ENCODE results near the gene NTF4. TPM values are rescaled to one million over a fixed set of nuclear protein-coding genes. Genes with fewer than 3 reads are reported as not detected.

The NTF4 gene
- total and polyA plus RNA-seq, 2 of the 13 experiments (the other 11 are each of a cell fraction or from before 2014, with no cell fraction given) = not detected

DNA sequence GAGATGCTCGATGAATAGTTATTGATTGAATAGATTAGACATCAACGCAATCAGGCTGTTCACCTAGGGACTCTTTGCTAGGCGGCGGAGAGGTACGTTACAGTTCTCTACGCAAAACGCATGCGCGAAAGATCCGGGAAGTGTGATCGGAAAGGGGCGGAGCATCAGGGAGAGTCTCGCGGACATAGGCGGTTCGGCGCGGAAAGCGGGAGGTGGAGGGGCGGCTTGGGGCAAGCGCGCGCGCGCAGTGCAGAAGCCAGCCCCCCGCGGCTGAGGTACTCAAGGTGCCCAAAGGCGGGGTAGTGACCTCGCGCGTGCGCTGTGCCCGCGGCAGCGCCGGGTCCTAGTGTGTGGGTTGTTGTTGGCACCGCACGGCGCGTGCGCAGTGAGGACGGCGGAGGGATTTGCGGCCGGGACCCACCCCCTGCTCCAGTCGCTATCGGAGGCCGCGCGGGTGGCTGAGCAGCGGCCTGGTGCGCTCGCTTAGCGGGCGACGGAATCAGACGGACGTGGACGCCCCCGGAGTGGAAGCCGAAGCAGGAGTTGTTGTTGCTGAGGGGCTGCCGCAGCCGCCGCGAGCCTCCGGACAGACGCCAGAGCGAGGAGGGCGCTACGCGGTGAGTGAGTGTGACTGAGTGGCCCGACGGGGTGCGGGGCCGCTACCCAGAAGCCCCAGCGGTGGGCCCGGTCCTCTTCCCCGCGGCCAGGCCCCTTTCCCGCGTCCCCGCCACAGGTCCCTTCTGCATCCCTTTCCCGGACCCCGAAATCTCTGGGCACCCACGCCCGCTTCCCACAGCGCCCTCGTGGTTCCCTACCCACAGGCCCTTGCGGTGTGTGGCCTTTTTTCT, 20.6 kb upstream of the NTF4 start, which contains the start of gene SNRNP70 (continued):
- TF ChIP-seq, protein P1, sequence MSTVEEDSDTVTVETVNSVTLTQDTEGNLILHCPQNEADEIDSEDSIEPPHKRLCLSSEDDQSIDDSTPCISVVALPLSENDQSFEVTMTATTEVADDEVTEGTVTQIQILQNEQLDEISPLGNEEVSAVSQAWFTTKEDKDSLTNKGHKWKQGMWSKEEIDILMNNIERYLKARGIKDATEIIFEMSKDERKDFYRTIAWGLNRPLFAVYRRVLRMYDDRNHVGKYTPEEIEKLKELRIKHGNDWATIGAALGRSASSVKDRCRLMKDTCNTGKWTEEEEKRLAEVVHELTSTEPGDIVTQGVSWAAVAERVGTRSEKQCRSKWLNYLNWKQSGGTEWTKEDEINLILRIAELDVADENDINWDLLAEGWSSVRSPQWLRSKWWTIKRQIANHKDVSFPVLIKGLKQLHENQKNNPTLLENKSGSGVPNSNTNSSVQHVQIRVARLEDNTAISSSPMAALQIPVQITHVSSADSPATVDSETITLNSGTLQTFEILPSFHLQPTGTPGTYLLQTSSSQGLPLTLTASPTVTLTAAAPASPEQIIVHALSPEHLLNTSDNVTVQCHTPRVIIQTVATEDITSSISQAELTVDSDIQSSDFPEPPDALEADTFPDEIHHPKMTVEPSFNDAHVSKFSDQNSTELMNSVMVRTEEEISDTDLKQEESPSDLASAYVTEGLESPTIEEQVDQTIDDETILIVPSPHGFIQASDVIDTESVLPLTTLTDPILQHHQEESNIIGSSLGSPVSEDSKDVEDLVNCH (CRISPR knock-in tag; IDR thresholded peaks at IDR 0.05) = no peak
- TF ChIP-seq MAFF (IDR thresholded peaks at IDR 0.05; ENCODE audit: low read depth, low read length) (no peak), NFYC (CRISPR knock-in tag; IDR thresholded peaks at IDR 0.05) (peak; percentile 25; the same call in 1 of the 2 replicates), SNAPC2 (CRISPR knock-in tag; IDR thresholded peaks at IDR 0.05) (no peak; the same call in 1 of the 2 replicates), FOXA3 (CRISPR knock-in tag; IDR thresholded peaks at IDR 0.05) (0 out of 2 replicates have a peak, but pooled peaks have one; percentile 7), TOE1 (CRISPR knock-in tag; IDR thresholded peaks at IDR 0.05) (no peak; the same call in 1 of the 2 replicates), ZSCAN30 (CRISPR knock-in tag; IDR thresholded peaks at IDR 0.05) (peak; percentile 86; the same call in 1 of the 2 replicates), PLRG1 (conservative IDR thresholded peaks at IDR 0.05) (no peak), HOXA9 (CRISPR knock-in tag; IDR thresholded peaks at IDR 0.05; ENCODE audit: borderline replicate concordance) (no peak), ZSCAN29 (CRISPR knock-in tag; conservative IDR thresholded peaks at IDR 0.05) (no peak; the same call in 1 of the 2 replicates), BRD4 (CRISPR knock-in tag; IDR thresholded peaks at IDR 0.05) (peak; percentile 86), NFATC3 (CRISPR knock-in tag; IDR thresholded peaks at IDR 0.05) (no peak), MIER2 (CRISPR knock-in tag; IDR thresholded peaks at IDR 0.05) (no peak), ZFP82 (CRISPR knock-in tag; IDR thresholded peaks at IDR 0.05; ENCODE audit: borderline replicate concordance) (0 out of 2 replicates have a peak, but pooled peaks have one; percentile 46)
- TF ChIP-seq, protein P2, sequence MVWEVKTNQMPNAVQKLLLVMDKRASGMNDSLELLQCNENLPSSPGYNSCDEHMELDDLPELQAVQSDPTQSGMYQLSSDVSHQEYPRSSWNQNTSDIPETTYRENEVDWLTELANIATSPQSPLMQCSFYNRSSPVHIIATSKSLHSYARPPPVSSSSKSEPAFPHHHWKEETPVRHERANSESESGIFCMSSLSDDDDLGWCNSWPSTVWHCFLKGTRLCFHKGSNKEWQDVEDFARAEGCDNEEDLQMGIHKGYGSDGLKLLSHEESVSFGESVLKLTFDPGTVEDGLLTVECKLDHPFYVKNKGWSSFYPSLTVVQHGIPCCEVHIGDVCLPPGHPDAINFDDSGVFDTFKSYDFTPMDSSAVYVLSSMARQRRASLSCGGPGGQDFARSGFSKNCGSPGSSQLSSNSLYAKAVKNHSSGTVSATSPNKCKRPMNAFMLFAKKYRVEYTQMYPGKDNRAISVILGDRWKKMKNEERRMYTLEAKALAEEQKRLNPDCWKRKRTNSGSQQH (CRISPR knock-in tag; IDR thresholded peaks at IDR 0.05; ENCODE audit: low read depth) = peak; percentile 47; the same call in 1 of the 2 replicates
- TF ChIP-seq, protein P3, sequence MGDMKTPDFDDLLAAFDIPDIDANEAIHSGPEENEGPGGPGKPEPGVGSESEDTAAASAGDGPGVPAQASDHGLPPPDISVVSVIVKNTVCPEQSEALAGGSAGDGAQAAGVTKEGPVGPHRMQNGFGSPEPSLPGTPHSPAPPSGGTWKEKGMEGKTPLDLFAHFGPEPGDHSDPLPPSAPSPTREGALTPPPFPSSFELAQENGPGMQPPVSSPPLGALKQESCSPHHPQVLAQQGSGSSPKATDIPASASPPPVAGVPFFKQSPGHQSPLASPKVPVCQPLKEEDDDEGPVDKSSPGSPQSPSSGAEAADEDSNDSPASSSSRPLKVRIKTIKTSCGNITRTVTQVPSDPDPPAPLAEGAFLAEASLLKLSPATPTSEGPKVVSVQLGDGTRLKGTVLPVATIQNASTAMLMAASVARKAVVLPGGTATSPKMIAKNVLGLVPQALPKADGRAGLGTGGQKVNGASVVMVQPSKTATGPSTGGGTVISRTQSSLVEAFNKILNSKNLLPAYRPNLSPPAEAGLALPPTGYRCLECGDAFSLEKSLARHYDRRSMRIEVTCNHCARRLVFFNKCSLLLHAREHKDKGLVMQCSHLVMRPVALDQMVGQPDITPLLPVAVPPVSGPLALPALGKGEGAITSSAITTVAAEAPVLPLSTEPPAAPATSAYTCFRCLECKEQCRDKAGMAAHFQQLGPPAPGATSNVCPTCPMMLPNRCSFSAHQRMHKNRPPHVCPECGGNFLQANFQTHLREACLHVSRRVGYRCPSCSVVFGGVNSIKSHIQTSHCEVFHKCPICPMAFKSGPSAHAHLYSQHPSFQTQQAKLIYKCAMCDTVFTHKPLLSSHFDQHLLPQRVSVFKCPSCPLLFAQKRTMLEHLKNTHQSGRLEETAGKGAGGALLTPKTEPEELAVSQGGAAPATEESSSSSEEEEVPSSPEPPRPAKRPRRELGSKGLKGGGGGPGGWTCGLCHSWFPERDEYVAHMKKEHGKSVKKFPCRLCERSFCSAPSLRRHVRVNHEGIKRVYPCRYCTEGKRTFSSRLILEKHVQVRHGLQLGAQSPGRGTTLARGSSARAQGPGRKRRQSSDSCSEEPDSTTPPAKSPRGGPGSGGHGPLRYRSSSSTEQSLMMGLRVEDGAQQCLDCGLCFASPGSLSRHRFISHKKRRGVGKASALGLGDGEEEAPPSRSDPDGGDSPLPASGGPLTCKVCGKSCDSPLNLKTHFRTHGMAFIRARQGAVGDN (CRISPR knock-in tag; IDR thresholded peaks at IDR 0.05) = peak; percentile 94
- TF ChIP-seq, protein P4, sequence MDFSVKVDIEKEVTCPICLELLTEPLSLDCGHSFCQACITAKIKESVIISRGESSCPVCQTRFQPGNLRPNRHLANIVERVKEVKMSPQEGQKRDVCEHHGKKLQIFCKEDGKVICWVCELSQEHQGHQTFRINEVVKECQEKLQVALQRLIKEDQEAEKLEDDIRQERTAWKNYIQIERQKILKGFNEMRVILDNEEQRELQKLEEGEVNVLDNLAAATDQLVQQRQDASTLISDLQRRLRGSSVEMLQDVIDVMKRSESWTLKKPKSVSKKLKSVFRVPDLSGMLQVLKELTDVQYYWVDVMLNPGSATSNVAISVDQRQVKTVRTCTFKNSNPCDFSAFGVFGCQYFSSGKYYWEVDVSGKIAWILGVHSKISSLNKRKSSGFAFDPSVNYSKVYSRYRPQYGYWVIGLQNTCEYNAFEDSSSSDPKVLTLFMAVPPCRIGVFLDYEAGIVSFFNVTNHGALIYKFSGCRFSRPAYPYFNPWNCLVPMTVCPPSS (IDR thresholded peaks at IDR 0.05) = no peak
- TF ChIP-seq, protein P5, sequence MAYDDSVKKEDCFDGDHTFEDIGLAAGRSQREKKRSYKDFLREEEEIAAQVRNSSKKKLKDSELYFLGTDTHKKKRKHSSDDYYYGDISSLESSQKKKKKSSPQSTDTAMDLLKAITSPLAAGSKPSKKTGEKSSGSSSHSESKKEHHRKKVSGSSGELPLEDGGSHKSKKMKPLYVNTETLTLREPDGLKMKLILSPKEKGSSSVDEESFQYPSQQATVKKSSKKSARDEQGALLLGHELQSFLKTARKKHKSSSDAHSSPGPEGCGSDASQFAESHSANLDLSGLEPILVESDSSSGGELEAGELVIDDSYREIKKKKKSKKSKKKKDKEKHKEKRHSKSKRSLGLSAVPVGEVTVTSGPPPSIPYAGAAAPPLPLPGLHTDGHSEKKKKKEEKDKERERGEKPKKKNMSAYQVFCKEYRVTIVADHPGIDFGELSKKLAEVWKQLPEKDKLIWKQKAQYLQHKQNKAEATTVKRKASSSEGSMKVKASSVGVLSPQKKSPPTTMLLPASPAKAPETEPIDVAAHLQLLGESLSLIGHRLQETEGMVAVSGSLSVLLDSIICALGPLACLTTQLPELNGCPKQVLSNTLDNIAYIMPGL (CRISPR knock-in tag; IDR thresholded peaks at IDR 0.05; ENCODE audit: borderline replicate concordance in 1 of 2, low read depth in 1 of 2) = peak; percentile 90 to 91

All from HepG2 (cell line).